Limb (tissue), 2 donors: ENCODE measurements around the gene GLP1R.

Experiments used
- DNase-seq, 2 donors: peaks; one replicate each; pipeline ENCODE4 v3.0.0-alpha.2; 2016; ENCODE audit errors: extremely low spot score in 2 of 2

GLP1R gene

GRCh38 chr6:39062014-39062740, 13.6 kb downstream of the GLP1R start:
- peak in 1 of 2 donors; percentile 42 for DNase-seq

DNA sequence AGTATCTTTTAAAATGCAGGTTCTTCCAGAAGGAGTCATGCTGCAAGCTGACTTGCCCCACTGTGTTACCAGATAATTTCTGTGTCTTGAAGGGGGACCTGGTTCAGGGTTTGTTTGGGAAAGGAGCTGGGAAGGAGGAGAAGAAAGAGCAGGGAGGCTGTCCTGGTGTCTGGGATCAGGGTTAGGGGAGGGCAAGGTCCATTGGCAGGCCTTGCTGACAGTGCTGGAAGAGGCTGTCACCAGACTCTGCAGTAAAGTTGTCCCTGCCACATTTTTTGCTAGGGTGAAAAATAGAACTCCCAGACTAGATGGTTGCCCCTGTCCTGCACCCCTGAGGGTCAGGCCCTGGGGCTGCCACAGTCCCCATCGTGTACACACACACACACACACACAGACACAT, 14.9 kb downstream of the GLP1R start:
- DNase-seq: no peak

- DNase-seq: no peak
Measured at GRCh38 chr6:39065561-39065960, 17.0 kb downstream of the GLP1R start.

DNA sequence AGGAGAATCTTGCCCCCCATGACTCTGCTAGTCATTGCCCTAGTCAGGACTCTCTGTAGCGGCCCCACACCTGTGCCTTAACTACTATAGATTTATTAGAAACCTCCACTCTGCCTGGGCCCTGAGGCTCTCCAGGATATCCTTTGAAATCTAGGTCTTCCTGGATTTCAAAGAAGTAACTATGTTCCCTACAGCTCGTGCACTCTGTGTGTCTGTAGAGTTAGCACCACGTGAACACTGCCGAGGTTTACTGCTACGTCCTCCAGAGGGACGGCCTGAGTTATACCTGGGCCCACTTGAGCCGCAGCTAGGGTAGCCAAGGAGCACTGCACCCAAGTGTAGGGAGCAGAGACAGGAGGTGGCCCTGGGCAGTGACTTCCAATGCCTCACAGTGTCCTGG, 19.8 kb downstream of the GLP1R start:
- no peak for DNase-seq

DNA sequence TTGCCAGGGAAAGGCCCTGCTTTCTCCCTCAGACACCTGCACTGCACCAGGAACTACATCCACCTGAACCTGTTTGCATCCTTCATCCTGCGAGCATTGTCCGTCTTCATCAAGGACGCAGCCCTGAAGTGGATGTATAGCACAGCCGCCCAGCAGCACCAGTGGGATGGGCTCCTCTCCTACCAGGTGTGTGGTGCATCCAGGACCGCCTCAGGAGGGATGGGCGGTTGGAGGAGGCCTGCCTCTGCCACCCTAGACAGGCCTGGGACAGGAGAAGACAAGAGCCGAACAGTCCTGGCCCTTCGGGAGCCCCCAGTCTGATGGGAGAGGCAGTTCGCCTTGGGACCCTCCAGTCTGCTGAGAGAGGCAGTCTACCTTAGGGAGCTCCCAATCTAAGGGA, 24.2 kb downstream of the GLP1R start:
- peak in 1 of 2 donors; percentile 17 for DNase-seq

DNA sequence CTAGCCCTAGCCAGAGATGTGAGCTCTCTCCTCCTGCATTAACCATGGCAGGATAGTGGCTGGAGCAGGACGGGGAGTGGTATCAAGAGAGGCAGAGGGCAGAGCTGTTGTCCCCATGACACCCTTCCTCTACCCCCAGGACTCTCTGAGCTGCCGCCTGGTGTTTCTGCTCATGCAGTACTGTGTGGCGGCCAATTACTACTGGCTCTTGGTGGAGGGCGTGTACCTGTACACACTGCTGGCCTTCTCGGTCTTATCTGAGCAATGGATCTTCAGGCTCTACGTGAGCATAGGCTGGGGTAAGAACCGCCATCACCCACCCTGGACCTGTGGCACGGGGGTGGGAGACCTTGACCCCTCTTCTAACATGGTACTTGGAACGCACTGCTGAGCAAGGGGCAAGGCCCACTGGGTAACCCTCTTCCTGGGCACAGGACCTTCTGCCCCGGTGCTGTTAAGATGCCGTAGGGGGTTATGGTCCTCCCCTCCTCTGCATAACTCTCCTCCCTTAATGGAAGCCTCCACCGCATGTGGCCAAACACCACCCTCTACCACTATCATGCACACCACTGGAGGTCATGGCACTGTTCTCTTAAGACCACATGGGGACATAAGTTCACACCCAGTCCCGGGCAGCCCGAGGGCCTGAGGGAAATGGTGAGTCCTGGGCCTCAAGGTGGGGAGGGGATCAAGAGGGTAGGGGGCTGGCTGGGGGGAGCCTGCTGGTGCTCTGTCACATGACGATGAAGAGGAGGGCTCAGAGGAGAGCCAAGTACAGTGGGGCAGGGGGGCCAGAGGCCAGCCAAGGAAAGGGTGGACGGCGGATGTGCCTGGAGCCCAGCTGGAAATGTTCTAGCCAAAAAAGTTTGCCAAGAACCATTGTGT, 25.1 kb downstream of the GLP1R start:
- peak in 1 of 2 donors; percentile 4 for DNase-seq

- peak in 1 of 2 donors; percentile 6 for DNase-seq
Measured at GRCh38 chr6:39074486-39074885, 25.9 kb downstream of the GLP1R start.

- DNase-seq: peak in 1 of 2 donors; percentile 14
Measured at GRCh38 chr6:39075010-39075686, 26.6 kb downstream of the GLP1R start.

DNA sequence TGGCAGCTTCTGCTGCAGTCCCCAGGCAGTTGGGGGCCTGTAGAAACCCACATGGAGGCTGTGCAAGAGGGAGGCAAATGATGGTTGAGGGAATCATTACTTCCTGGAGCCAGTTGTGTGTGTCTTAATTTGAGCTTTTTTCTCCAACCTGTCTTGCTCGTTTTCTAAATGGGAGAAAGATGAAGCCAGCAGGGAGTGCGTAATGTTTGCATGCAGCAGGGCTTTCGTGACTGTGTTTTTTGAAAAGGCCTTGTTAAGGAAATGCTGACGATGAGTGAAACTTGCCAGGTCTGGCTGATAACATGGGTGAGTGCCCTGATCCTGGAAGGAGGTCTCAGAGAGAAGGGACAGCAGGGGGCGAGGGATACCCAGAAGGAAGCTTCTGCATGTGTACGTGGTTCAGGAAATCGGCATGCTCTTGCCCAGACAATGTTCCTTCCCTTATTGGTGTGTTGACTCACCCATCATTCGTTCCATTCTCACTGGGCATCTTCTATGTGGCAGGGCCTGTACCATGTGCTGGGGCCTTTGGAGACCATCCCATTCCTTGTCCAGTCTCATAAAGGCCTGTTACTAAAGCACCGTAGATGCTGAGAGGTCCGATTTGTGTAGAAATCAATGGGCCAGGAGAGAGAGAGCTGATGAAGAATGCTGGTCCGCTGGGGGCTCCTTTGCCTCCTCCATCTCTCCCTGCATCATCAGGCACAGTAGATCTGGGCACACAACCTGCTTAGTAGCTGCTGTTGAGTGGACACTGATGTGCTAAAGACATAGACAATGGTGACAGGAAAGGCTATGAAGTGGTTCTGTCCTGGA, 27.4 kb downstream of the GLP1R start:
- DNase-seq: peak in 1 of 2 donors; percentile 6

DNA sequence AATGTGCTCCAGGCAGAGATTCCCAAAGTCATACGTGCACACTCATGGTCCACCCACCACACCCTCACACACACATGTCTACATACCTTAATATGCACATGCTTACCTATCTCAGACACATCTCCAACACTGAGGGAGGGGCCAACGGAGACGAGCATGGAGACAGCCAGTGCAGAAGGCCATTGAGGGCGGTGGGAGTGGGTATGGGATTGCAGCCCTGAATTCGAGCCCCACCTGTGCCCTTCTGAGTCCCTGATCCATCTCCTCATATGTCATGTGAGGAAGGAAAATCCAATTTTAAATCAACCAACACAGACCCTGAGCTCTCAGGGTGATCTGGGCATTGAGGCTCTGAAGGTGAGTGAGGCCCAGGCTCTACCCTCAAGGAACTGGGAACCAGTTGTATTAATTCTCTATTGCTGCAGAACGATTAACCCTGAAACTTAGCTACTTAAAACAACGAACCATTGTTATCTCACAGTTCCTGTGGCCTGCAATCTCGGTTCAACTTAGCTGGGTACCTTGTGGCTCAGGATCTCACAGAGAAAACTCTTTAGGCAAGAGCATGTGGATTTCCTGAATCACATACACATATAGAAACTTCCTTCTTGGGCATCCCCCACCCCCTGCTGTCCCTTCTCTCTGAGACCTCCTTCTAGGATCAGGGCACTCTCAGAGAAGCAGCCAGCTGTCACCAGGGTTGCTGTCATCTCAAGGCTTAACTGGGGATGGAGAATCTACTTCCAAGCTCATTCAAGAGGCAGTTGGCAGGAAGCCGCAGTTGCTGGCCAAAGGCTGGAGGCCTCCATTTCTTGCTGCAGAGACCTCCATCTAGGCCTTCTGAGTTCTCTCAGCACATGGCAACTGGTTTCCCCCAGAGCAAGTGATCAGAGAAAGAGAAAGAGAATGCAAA, 28.3 kb downstream of the GLP1R start:
- no peak for DNase-seq

- peak in 1 of 2 donors; percentile 7 for DNase-seq
Measured at GRCh38 chr6:39077882-39078594, 29.5 kb downstream of the GLP1R start.

DNA sequence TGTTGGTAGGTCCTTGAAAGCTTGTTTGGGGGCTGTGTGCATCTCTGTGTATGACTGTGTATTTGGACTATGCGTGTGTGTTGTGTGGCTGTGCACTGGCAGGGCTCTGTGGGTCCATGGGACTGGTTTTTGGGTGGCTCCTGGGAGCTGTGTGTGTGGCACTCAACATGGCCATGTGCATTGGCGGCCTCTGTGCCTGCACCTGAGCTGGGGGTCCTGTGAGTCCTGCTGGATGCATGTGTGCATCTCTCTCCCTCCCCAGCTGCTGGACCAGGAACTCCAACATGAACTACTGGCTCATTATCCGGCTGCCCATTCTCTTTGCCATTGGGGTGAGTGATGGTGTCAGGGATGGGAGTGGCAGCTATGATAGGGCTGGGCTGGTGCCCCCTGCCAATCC, 30.1 kb downstream of the GLP1R start:
- DNase-seq: peak in 1 of 2 donors; percentile 11

DNA sequence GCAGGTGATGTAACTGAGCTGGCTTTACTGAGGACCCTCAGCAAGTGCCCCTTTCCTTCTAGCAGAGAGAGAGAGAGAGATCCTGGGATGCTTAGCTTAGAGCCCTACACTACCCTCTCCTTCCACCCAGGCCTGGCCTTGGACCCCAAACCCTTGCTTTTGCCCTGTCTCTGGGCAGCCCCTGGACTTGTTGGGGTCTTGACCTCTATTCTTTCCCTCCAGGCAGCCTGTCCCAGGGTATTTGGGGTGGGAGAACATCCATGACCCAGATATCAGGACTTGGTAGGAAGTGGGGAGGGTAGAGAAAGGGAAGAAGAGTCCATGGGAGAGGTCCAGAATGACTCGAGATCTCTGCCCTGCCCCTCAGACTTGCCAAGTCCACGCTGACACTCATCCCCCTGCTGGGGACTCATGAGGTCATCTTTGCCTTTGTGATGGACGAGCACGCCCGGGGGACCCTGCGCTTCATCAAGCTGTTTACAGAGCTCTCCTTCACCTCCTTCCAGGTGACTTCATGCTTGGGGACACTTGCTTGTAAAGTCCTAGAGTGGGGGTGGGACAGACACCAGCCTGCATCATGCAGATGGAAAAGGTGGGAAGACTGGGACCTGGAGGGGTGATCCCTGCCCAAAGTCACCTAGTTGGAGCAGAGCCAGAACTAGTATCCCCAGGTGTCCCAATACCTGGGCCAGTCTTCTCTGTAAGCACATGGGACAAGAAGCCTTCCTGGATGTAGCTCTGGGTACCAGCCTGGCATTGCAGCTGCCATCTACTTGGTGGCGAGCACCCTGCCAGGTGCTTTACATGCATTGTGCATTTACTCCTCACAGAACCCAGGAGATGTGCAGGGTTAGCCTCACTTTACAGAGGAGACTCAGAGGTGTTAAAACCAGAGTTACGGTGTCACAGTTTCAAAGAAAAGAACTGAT, 30.9 kb downstream of the GLP1R start:
- no peak for DNase-seq

DNA sequence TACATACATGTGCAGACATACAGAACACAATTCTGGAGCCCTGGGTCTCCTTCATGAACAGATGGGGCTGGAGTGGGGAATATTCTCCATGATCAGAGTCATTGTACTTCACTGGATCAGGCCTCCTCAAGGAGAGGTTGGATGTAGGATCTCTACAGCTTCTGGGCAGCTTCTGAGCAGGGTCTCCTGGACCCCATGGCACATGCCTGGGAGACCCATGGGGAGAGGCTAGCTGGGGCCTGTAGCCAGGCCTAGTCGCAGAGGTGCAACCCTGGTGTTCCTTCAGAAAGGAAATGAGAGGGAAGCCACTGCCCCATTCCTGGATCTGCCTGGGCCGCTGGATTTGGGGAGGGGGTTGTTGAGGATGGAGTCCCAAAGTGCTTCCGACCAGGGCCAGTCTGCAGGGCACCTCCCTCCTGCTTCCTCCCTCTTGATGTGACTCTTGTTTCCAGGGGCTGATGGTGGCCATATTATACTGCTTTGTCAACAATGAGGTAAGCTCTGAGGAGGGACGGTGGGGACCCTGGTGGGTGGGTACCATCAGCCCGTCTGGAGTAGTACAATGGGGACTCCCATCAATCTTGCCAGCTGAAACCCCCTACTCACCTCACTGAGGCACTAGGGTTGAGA, 31.8 kb downstream of the GLP1R start:
- DNase-seq: no peak

DNA sequence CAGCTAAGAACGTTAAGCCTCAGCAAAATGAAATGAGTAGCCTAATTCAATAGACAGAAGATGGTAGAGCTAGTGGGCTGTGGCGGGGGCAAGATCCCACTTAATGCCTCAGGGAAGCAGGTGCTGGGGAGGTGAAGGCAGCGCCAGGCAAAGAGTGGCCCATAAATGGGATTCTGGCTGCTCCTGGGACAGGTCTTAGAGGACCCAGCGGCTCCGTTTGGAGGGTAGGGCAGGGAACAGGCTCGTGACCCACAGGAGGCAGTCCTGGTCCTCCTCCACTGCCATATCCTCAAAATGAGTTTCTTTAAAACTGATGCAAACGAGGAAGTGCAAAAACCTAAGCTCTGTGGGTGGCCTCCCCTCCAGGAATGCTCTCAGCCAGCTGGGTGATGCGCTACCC, 33.7 kb downstream of the GLP1R start:
- DNase-seq: no peak

DNA sequence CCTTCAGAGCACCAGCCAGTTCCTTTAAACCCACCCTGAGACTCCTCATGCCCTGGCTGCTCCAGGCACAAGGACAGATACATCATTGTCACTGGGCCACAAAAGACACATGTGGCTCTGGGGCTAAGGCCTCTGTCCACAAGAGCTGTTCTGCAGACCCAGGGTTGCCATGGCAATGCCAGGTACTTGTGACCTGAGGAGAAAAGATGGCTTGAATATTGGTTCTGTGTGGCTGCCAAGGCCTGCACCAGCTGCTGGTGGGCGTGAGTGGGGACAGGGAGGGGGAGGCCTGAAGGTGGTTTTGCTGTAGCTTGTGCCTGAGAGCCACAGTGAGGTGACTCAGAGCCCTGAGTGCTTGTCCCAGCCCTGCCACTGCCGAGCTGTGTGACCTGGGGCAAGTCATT, 34.7 kb downstream of the GLP1R start:
- DNase-seq: no peak

- no peak for DNase-seq
Measured at GRCh38 chr6:39084506-39084905, 35.9 kb downstream of the GLP1R start.
